ENCODE data around the gene PLXNA4.

PLXNA4 gene

DNA sequence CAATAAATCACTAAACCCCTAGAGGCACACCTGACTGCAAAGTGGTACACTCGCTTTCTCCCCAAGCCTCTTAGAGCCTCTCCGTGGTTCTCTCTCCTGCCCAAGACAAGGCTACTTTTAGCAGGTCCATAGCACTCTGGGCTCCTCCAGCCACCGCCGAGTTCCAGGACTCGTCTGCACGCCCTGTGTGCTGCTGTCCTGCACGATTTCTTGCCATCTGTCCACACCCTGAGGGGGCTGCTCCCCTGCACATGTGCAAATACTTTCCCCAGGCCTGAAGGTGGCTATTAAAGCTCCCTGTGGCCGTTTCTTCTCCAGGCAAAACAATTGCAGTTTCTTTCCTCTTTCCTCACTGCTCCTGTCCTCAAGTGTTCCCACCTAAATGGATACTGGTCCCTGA, 414.3 kb downstream of the PLXNA4 start:
- TF ChIP-seq FOXP2 (optimal IDR thresholded peaks at IDR 0.05; ENCODE audit: borderline replicate concordance, extremely low read depth, extremely low read length, insufficient read depth) (no peak), POLR2AphosphoS5 (IDR thresholded peaks at IDR 0.05; ENCODE audit: low read depth, low read length) (no peak), REST (IDR thresholded peaks at IDR 0.05; ENCODE audit: insufficient read depth in 1 of 2, low read depth in 2 of 2, low read length in 2 of 2) (no peak)

- TF ChIP-seq REST (IDR thresholded peaks at IDR 0.05; ENCODE audit: insufficient read depth in 1 of 2, low read depth in 2 of 2, low read length in 2 of 2): no peak
- no peak for TF ChIP-seq SIN3A (IDR thresholded peaks at IDR 0.05; ENCODE audit: borderline replicate concordance, insufficient read depth, low read length)
- no peak for TF ChIP-seq TAF1 (IDR thresholded peaks at IDR 0.05; ENCODE audit: borderline replicate concordance, insufficient read depth, low read length)
These were observed 414.7 kb downstream of the PLXNA4 start for GRCh38 chr7:132161533-132161915.

DNA sequence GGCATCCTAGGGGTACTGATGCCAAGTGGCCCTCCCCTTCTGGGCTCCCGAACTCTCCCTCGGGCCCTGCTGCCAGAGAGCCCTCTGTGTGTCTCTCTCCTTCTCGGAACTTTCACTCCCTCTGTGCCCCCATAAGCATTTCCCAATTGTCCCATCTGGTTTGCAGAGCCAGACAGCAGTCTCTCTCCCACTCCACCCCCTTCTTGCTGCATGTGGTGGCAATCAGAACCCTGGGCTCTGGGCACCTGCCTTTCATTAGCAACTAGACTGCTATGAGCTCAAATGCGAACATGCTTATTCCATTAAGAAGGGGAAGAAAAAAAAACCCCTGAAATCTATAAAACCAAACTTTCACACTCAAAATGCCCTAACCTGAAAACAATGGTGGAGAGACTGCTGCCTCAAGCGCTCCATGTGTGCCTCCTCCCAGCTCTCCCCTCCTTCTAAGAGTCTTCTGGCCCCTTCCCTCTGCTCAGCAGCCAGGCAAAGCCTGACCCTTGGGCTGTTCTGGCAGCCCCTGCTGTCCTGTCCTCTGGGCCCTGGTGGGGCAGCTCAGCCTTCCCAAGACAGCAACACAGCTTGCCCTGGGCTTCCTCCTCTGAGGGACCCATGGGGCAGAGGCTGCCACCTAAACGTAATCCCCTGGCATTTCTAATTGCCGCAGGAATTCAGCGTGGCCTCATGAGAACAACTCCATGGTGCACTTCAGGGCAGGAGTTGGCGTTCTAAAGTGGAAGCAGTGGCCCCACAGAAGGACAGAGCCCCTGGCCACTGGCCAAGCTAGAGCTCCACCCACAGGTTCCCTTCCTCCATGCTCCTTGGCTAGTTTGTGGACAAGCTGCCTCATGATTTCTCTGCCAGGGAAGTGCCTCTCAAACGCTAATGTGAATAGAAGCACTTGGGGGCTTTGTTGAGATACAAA, 415.4 kb downstream of the PLXNA4 start:
- TF ChIP-seq REST (IDR thresholded peaks at IDR 0.05; ENCODE audit: insufficient read depth in 1 of 2, low read depth in 2 of 2, low read length in 2 of 2) (no peak), TAF1 (IDR thresholded peaks at IDR 0.05; ENCODE audit: borderline replicate concordance, insufficient read depth, low read length) (no peak), SIN3A (IDR thresholded peaks at IDR 0.05; ENCODE audit: borderline replicate concordance, insufficient read depth, low read length) (no peak), FOXP2 (optimal IDR thresholded peaks at IDR 0.05; ENCODE audit: borderline replicate concordance, extremely low read depth, extremely low read length, insufficient read depth) (no peak)

- no peak for TF ChIP-seq FOXP2 (optimal IDR thresholded peaks at IDR 0.05; ENCODE audit: borderline replicate concordance, extremely low read depth, extremely low read length, insufficient read depth)
- TF ChIP-seq TAF1 (IDR thresholded peaks at IDR 0.05; ENCODE audit: borderline replicate concordance, insufficient read depth, low read length): no peak
- TF ChIP-seq POLR2AphosphoS5 (IDR thresholded peaks at IDR 0.05; ENCODE audit: low read depth, low read length): no peak
These were observed 417.4 kb downstream of the PLXNA4 start for GRCh38 chr7:132158841-132159240.

GRCh38 chr7:132158166-132158565, 418.1 kb downstream of the PLXNA4 start:
- TF ChIP-seq REST (IDR thresholded peaks at IDR 0.05; ENCODE audit: insufficient read depth in 1 of 2, low read depth in 2 of 2, low read length in 2 of 2) (no peak), SIN3A (IDR thresholded peaks at IDR 0.05; ENCODE audit: borderline replicate concordance, insufficient read depth, low read length) (no peak), POLR2AphosphoS5 (IDR thresholded peaks at IDR 0.05; ENCODE audit: low read depth, low read length) (no peak), FOXP2 (optimal IDR thresholded peaks at IDR 0.05; ENCODE audit: borderline replicate concordance, extremely low read depth, extremely low read length, insufficient read depth) (no peak), TAF1 (IDR thresholded peaks at IDR 0.05; ENCODE audit: borderline replicate concordance, insufficient read depth, low read length) (no peak)
